HepG2 (cell line): ENCODE results near the gene GRM8. TPM values are rescaled to one million over a fixed set of nuclear protein-coding genes. Genes with fewer than 3 reads are reported as not detected.

Source experiments
- CEBPG ChIP-seq: IDR thresholded peaks from 2 replicates; pipeline ENCODE4 v1.6.1; 2016
- CSRNP1 ChIP-seq: sonication (generic); formaldehyde crosslinking; IDR thresholded peaks from 2 replicates; pipeline ENCODE4 v1.8.1; 2023; ENCODE audit warnings: mild to moderate bottlenecking, missing genetic modification reagents
- CSRNP2 ChIP-seq: sonication (generic); formaldehyde crosslinking; conservative IDR thresholded peaks from 2 replicates; pipeline ENCODE4 v1.8.0; 2022; ENCODE audit warnings: low read depth, missing genetic modification reagents
- GPBP1L1 ChIP-seq: sonication (generic); formaldehyde crosslinking; IDR thresholded peaks from 2 replicates; pipeline ENCODE4 v1.5.0; 2020; ENCODE audit warnings: mild to moderate bottlenecking, missing genetic modification reagents
- HNRNPH1 ChIP-seq: fragments of 200-400 bp; formaldehyde crosslinking; optimal IDR thresholded peaks from 2 replicates; pipeline ENCODE3; 2017; ENCODE audit warnings: mild to moderate bottlenecking, low read depth, low read length
- KLF12 ChIP-seq: sonication (generic); formaldehyde crosslinking; IDR thresholded peaks from 2 replicates; pipeline ENCODE4 v1.4.0; 2020; ENCODE audit warnings: missing genetic modification reagents, borderline replicate concordance
- RCOR2 ChIP-seq: IDR thresholded peaks from 2 replicates; pipeline ENCODE4 v1.6.1; 2016; ENCODE audit warnings: missing biosample characterization, missing genetic modification reagents
- SP4 ChIP-seq: sonication (generic); formaldehyde crosslinking; IDR thresholded peaks from 2 replicates; pipeline ENCODE4 v1.8.1; 2023; ENCODE audit warnings: mild to moderate bottlenecking, missing genetic modification reagents
- SSRP1 ChIP-seq: IDR thresholded peaks from 2 replicates; pipeline ENCODE4 v1.6.1; 2016; ENCODE audit warnings: control low read depth
- THAP7 ChIP-seq: sonication (generic); formaldehyde crosslinking; IDR thresholded peaks from 2 replicates; pipeline ENCODE4 v1.8.1; 2023; ENCODE audit warnings: mild to moderate bottlenecking, missing genetic modification reagents
- U2AF1 ChIP-seq: fragments of 200-400 bp; formaldehyde crosslinking; optimal IDR thresholded peaks from 2 replicates; pipeline ENCODE3; 2017; ENCODE audit warnings: mild to moderate bottlenecking, low read depth, low read length
- ZBTB2 ChIP-seq: sonication (generic); formaldehyde crosslinking; IDR thresholded peaks from 2 replicates; pipeline ENCODE4 v1.8.0; 2022; ENCODE audit warnings: low read depth, missing genetic modification reagents
- ZHX1 ChIP-seq: sonication (generic); formaldehyde crosslinking; IDR thresholded peaks from 2 replicates; pipeline ENCODE4 v1.8.1; 2022; ENCODE audit warnings: low read depth, mild to moderate bottlenecking, missing genetic modification reagents
- ZNF333 ChIP-seq: sonication (generic); formaldehyde crosslinking; IDR thresholded peaks from 2 replicates; pipeline ENCODE4 v1.4.0; 2020; ENCODE audit warnings: mild to moderate bottlenecking, missing genetic modification reagents, borderline replicate concordance
- ZNF343 ChIP-seq: sonication (generic); formaldehyde crosslinking; IDR thresholded peaks from 2 replicates; pipeline ENCODE4 v1.4.0; 2020; ENCODE audit warnings: mild to moderate bottlenecking, missing genetic modification reagents
- ZNF354B ChIP-seq: sonication (generic); formaldehyde crosslinking; IDR thresholded peaks from 2 replicates; pipeline ENCODE4 v1.8.0; 2022; ENCODE audit warnings: mild to moderate bottlenecking, missing genetic modification reagents
- ZNF513 ChIP-seq: sonication (generic); formaldehyde crosslinking; conservative IDR thresholded peaks from 2 replicates; pipeline ENCODE4 v1.5.0; 2020; ENCODE audit warnings: missing genetic modification reagents
- ZNF550 ChIP-seq: sonication (generic); formaldehyde crosslinking; IDR thresholded peaks from 2 replicates; pipeline ENCODE4 v1.4.0; 2020; ENCODE audit warnings: mild to moderate bottlenecking, missing genetic modification reagents, borderline replicate concordance
- ZNF782 ChIP-seq: sonication (generic); formaldehyde crosslinking; IDR thresholded peaks from 2 replicates; pipeline ENCODE4 v1.4.0; 2020; ENCODE audit warnings: missing genetic modification reagents, mild to moderate bottlenecking, borderline replicate concordance
- polyA plus RNA-seq, 8 experiments: library from polyadenylated mRNA; depleted of rRNA in 3 of 8; stranded (reverse) in 7 of 8; unstranded in 1 of 8; fragments of >200 nt; fragmentation: Illumina TruSeq in 4 of 8; extraction: Trizol in 4 of 8; gene quantifications; 2 replicates each; pipeline versions ENCODE4 v1.2.1 to v1.2.3, GENCODE V29; 2011 to 2016; ENCODE audit warnings: low read depth in 4 of 8, missing spikeins in 1 of 8, mixed read lengths in 1 of 8; ENCODE audit not compliant: insufficient read depth in 1 of 8
- total RNA-seq, 5 experiments: library from RNA; depleted of rRNA; stranded (reverse); fragments of >200 nt; fragmentation: Illumina TruSeq; extraction: Trizol; gene quantifications; 2 replicates each; pipeline ENCODE4 v1.2.3, GENCODE V29; 2016; ENCODE audit warnings: low read depth in 1 of 5

GRM8 gene
- total and polyA plus RNA-seq, 2 of the 13 experiments (the other 11 are each of a cell fraction or from before 2014, with no cell fraction given) = not detected

- TF ChIP-seq THAP7 (CRISPR knock-in tag) (no peak), ZNF550 (CRISPR knock-in tag) (no peak), ZNF354B (CRISPR knock-in tag) (no peak), ZNF782 (CRISPR knock-in tag) (no peak), KLF12 (CRISPR knock-in tag) (peak; percentile 51; the same call in 1 of the 2 replicates), SP4 (CRISPR knock-in tag) (0 out of 2 replicates have a peak, but pooled peaks have one; percentile 34), ZNF343 (CRISPR knock-in tag) (no peak), U2AF1 (no peak), CSRNP1 (CRISPR knock-in tag) (peak; percentile 42; the same call in 1 of the 2 replicates), GPBP1L1 (CRISPR knock-in tag) (no peak), HNRNPH1 (no peak), RCOR2 (CRISPR knock-in tag) (no peak), SSRP1 (no peak), ZBTB2 (0 out of 2 replicates have a peak, but pooled peaks have one; percentile 33), ZNF513 (no peak), CEBPG (CRISPR knock-in tag) (no peak), CSRNP2 (CRISPR knock-in tag) (no peak), ZNF333 (CRISPR knock-in tag) (no peak), ZHX1 (CRISPR knock-in tag) (no peak)
Measured at GRCh38 chr7:127107601-127108007, 145.1 kb downstream of the GRM8 start (continued).
